GM23248 (cell line): ENCODE data around the gene POT1. TPM values are rescaled to one million over a fixed set of nuclear protein-coding genes. Genes with fewer than 3 reads are reported as not detected.

Experiments
- DNase-seq: peaks from one replicate; pipeline ENCODE4 v3.0.0-alpha.2; 2015
- H2AFZ ChIP-seq: fragments of 200-600 bp; sonication (generic); 2 replicates; pipeline ENCODE4 v1.6.1; 2016; ENCODE audit warnings: antibody characterized with exemption
- H3F3A ChIP-seq: fragments of 200-600 bp; sonication (generic); 2 replicates; pipeline ENCODE4 v1.6.1; 2016; ENCODE audit warnings: mild to moderate bottlenecking, antibody characterized with exemption, mixed run types; ENCODE audit not compliant: insufficient read depth
- H3K27ac ChIP-seq: fragments of 200-600 bp; sonication (generic); 2 replicates; pipeline ENCODE4 v1.5.1; 2016; ENCODE audit warnings: mild to moderate bottlenecking
- H3K27me3 ChIP-seq: fragments of 200-600 bp; sonication (generic); replicated peaks from 2 replicates; pipeline ENCODE4 v1.6.1; 2016; ENCODE audit warnings: mild to moderate bottlenecking; ENCODE audit not compliant: insufficient read depth
- H3K36me3 ChIP-seq: fragments of 200-600 bp; sonication (generic); 2 replicates; pipeline ENCODE4 v1.6.1; 2016; ENCODE audit warnings: low read depth, mild to moderate bottlenecking
- H3K4me1 ChIP-seq: fragments of 200-600 bp; sonication (generic); 2 replicates; pipeline ENCODE4 v1.6.1; 2016; ENCODE audit warnings: mild to moderate bottlenecking; ENCODE audit not compliant: insufficient read depth
- H3K4me2 ChIP-seq: fragments of 200-600 bp; sonication (generic); one replicate; pipeline ENCODE4 v1.6.1; 2016; ENCODE audit warnings: mild to moderate bottlenecking; ENCODE audit not compliant: unreplicated experiment
- H3K4me3 ChIP-seq: fragments of 200-600 bp; sonication (generic); 2 replicates; pipeline ENCODE4 v1.5.1; 2016; ENCODE audit warnings: mild to moderate bottlenecking
- H3K79me2 ChIP-seq: fragments of 200-600 bp; sonication (generic); 2 replicates; pipeline ENCODE4 v1.6.1; 2016; ENCODE audit warnings: mild to moderate bottlenecking; ENCODE audit not compliant: insufficient read depth
- H3K9ac ChIP-seq: fragments of 200-600 bp; sonication (generic); 2 replicates; pipeline ENCODE4 v1.6.1; 2016; ENCODE audit warnings: mild to moderate bottlenecking
- H3K9me2 ChIP-seq: fragments of 200-600 bp; sonication (generic); 2 replicates; pipeline ENCODE4 v1.6.1; 2016; ENCODE audit warnings: mixed run types, mild to moderate bottlenecking, moderate library complexity; ENCODE audit not compliant: insufficient read depth
- H3K9me3 ChIP-seq: fragments of 200-600 bp; sonication (generic); one replicate; pipeline ENCODE4 v1.6.1; 2017; ENCODE audit warnings: low read depth
- H4K20me1 ChIP-seq: fragments of 200-600 bp; sonication (generic); 2 replicates; pipeline ENCODE4 v1.6.0; 2016; ENCODE audit not compliant: insufficient read depth
- EZH2 ChIP-seq: fragments of 200-600 bp; sonication (generic); IDR thresholded peaks from 2 replicates; pipeline ENCODE4 v1.6.1; 2018; ENCODE audit warnings: antibody characterized with exemption, mild to moderate bottlenecking; ENCODE audit not compliant: insufficient read depth, poor library complexity, severe bottlenecking
- EZH2phosphoT487 ChIP-seq: fragments of 200-600 bp; sonication (generic); IDR thresholded peaks from 2 replicates; pipeline ENCODE4 v1.6.1; 2018; ENCODE audit warnings: antibody characterized with exemption, moderate library complexity, mild to moderate bottlenecking, low read depth; ENCODE audit not compliant: insufficient read depth
- WGBS, 2 experiments: methylation state at CpG; one replicate each; pipeline ENCODE4 v1.1.6; 2015 to 2017; ENCODE audit warnings: low lambda C conversion rate in 2 of 2, low coverage in 1 of 2; ENCODE audit errors: missing lambda C conversion rate in 2 of 2; 5-methylcytosine and 5-hydroxymethylcytosine counted together
- in situ Hi-C: fragments of 300-500 bp; cut with MboI; formaldehyde crosslinking; loops from 2 replicates; pipeline ENCODE4 v1.15.0; 2020
- polyA plus RNA-seq: library from polyadenylated mRNA; unstranded; fragments of >200 nt; fragmentation: Nextera tagmentation; extraction: Ambion mirVana; gene quantifications from 2 replicates; pipeline ENCODE4 v1.2.1, GENCODE V29; 2016
- total RNA-seq: library from RNA; depleted of rRNA; stranded (reverse); fragments of >200 nt; shearing (Covaris generic); gene quantifications from 2 replicates; pipeline ENCODE4 v1.2.3, GENCODE V29; 2014

The POT1 gene
- total and polyA plus RNA-seq, 2 experiments from 2014 or later: 12.5 to 15.8 TPM

- Histone ChIP-seq H3K9me2 (no peaks in the 10 kb centered on the region), H3K4me3 (no peak overlapping the region), H3K36me3 (no peaks in the 10 kb centered on the region), H2AFZ (no peak overlapping the region), H3F3A (no peaks in the 10 kb centered on the region), H3K79me2 (no peaks in the 10 kb centered on the region), H3K9me3 (no peaks in the 10 kb centered on the region), H3K27me3 (peaks cover 21% of the 10 kb centered on the region), H3K4me2 (no peak overlapping the region), H3K9ac (no peak overlapping the region), H3K4me1 (no peaks in the 10 kb centered on the region), H4K20me1 (no peaks in the 10 kb centered on the region), H3K27ac (no peak overlapping the region)
- 18 to 20% methylated on average over 9 of the region's 9 CpGs for WGBS, 2 experiments
- in situ Hi-C loops: no loop called here
- peak; percentile 75 for DNase-seq
- TF ChIP-seq EZH2: no peak
- no peak for TF ChIP-seq EZH2phosphoT487
These were observed 144.5 kb downstream of the POT1 start for GRCh38 chr7:124784879-124785818.

- in situ Hi-C loops: no loop called here
- Histone ChIP-seq H3K4me3 (no peak overlapping the region), H2AFZ (no peak overlapping the region), H3K79me2 (no peaks in the 10 kb centered on the region), H3K27me3 (peaks cover 7% of the 10 kb centered on the region; the same call in 1 of the 2 replicates), H3F3A (no peaks in the 10 kb centered on the region), H3K9ac (no peak overlapping the region), H4K20me1 (no peaks in the 10 kb centered on the region), H3K36me3 (no peaks in the 10 kb centered on the region), H3K9me2 (no peaks in the 10 kb centered on the region), H3K4me1 (no peaks in the 10 kb centered on the region), H3K4me2 (no peak overlapping the region), H3K9me3 (no peaks in the 10 kb centered on the region), H3K27ac (no peak overlapping the region)
- WGBS, 2 experiments: 42 to 43% methylated on average over 5 of the region's 5 CpGs
- no peak for DNase-seq
- TF ChIP-seq EZH2: no peak
- TF ChIP-seq EZH2phosphoT487: no peak
These were observed 146.4 kb downstream of the POT1 start for GRCh38 chr7:124783271-124783670.

- H3K79me2 ChIP-seq: no peaks in the 10 kb centered on the region
- H3K36me3 ChIP-seq: no peaks in the 10 kb centered on the region
- no peak overlapping the region for H3K4me3 ChIP-seq
- in situ Hi-C loops: no loop called here
- H3K9ac ChIP-seq: no peak overlapping the region
- no peak overlapping the region; the same call in 1 of the 2 replicates for H2AFZ ChIP-seq
- no peaks in the 10 kb centered on the region for H3K9me2 ChIP-seq
- 27 to 33% methylated on average over 12 of the region's 12 CpGs for WGBS, 2 experiments
- no peaks in the 10 kb centered on the region for H3K4me1 ChIP-seq
- TF ChIP-seq EZH2 (no peak), EZH2phosphoT487 (no peak)
- H3K4me2 ChIP-seq: no peak overlapping the region
- no peak for DNase-seq
- 0 out of 2 replicates have a peak, but pooled peaks cover 2% of the 10 kb centered on the region for H3K27me3 ChIP-seq
- no peaks in the 10 kb centered on the region for H3F3A ChIP-seq
- no peaks in the 10 kb centered on the region for H4K20me1 ChIP-seq
- H3K9me3 ChIP-seq: no peaks in the 10 kb centered on the region
- no peak overlapping the region for H3K27ac ChIP-seq
These were observed 147.5 kb downstream of the POT1 start for GRCh38 chr7:124781907-124782734.

GRCh38 chr7:124781418-124781817 is 148.2 kb downstream of the POT1 start:
- Histone ChIP-seq H3K9ac (no peak overlapping the region), H3K9me2 (no peaks in the 10 kb centered on the region), H3K27me3 (0 out of 2 replicates have a peak, but pooled peaks cover 2% of the 10 kb centered on the region), H3K36me3 (no peaks in the 10 kb centered on the region), H3K27ac (no peak overlapping the region), H3K9me3 (no peaks in the 10 kb centered on the region), H3K4me3 (no peak overlapping the region), H4K20me1 (no peaks in the 10 kb centered on the region), H3F3A (no peaks in the 10 kb centered on the region), H3K4me1 (no peaks in the 10 kb centered on the region), H3K79me2 (no peaks in the 10 kb centered on the region), H3K4me2 (no peak overlapping the region), H2AFZ (no peak overlapping the region; the same call in 1 of the 2 replicates)
- 12 to 28% methylated on average over 2 of the region's 2 CpGs for WGBS, 2 experiments
- no peak for DNase-seq
- TF ChIP-seq EZH2: no peak
- TF ChIP-seq EZH2phosphoT487: no peak
- in situ Hi-C loops: no loop called here
